Suprapubic skin (tissue), 4 donors: ENCODE data around the gene DNAH17. TPM values are rescaled to one million over a fixed set of nuclear protein-coding genes. Genes with fewer than 3 reads are reported as not detected.

Experiments
- DNase-seq, 2 donors: peaks; one replicate each; pipeline ENCODE4 v3.0.0-alpha.2; 2019; ENCODE audit warnings: low spot score in 2 of 2
- H3K27ac ChIP-seq: fragments of 200-600 bp; sonication (generic); one replicate; pipeline ENCODE4 v1.5.1; 2019
- H3K27me3 ChIP-seq: fragments of 200-600 bp; sonication (generic); one replicate; pipeline ENCODE4 v1.5.1; 2019
- H3K36me3 ChIP-seq: fragments of 200-600 bp; sonication (generic); one replicate; pipeline ENCODE4 v1.5.1; 2019
- H3K4me1 ChIP-seq: fragments of 200-600 bp; sonication (generic); one replicate; pipeline ENCODE4 v1.5.1; 2019
- H3K4me3 ChIP-seq: fragments of 200-600 bp; sonication (generic); one replicate; pipeline ENCODE4 v1.5.1; 2019; ENCODE audit warnings: mild to moderate bottlenecking
- H3K9me3 ChIP-seq: fragments of 200-600 bp; sonication (generic); one replicate; pipeline ENCODE4 v1.5.1; 2019
- CTCF ChIP-seq, 2 donors: fragments of 200-600 bp in 1 of 2; fragments of 450-650 bp in 1 of 2; sonication (generic) in 1 of 2; IDR thresholded peaks; one replicate each; pipeline ENCODE4 v1.5.1; 2016 to 2019; ENCODE audit warnings: antibody characterized with exemption in 2 of 2, mild to moderate bottlenecking in 1 of 2, moderate library complexity in 1 of 2
- EP300 ChIP-seq: sonication (generic); formaldehyde crosslinking; IDR thresholded peaks from one replicate; pipeline ENCODE4 v1.6.1; 2017; ENCODE audit warnings: antibody characterized with exemption
- POLR2A ChIP-seq, 2 donors: fragments of 450-650 bp; IDR thresholded peaks; one replicate each; pipeline ENCODE4 v1.6.1; 2017; ENCODE audit warnings: antibody characterized with exemption in 2 of 2, mild to moderate bottlenecking in 2 of 2, moderate library complexity in 2 of 2
- POLR2AphosphoS5 ChIP-seq, 3 donors: sonication (generic); formaldehyde crosslinking; IDR thresholded peaks; one replicate each; pipeline ENCODE4 v1.6.1; 2017; ENCODE audit warnings: antibody characterized with exemption in 3 of 3
- WGBS: methylation state at CpG from one replicate; pipeline ENCODE4 v1.1.5; 2018; 5-methylcytosine and 5-hydroxymethylcytosine counted together
- total RNA-seq, 4 donors: library from RNA; depleted of rRNA; stranded (reverse); fragments of >200 nt; gene quantifications; one replicate each; pipeline ENCODE4 v1.1.0, GENCODE V29; 2016

Gene DNAH17
- total RNA-seq, 4 donors from 2014 or later = 3.7 to 6.7 (median 5.2) TPM

GRCh38 chr17:78423961-78424675 is 153.1 kb downstream of the DNAH17 start:
- Histone ChIP-seq H3K27ac (no peak overlapping the region), H3K4me3 (no peak overlapping the region), H3K36me3 (peaks cover 67% of the 10 kb centered on the region), H3K27me3 (no peaks in the 10 kb centered on the region), H3K4me1 (peaks cover 24% of the 10 kb centered on the region), H3K9me3 (no peaks in the 10 kb centered on the region)
- DNase-seq = no peak
- TF ChIP-seq POLR2A (IDR thresholded peaks at IDR 0.05) = no peak
- no peak for TF ChIP-seq CTCF (IDR thresholded peaks at IDR 0.05)
- no peak for TF ChIP-seq POLR2AphosphoS5 (IDR thresholded peaks at IDR 0.05)
- TF ChIP-seq EP300 = no peak
- 64% methylated on average over 17 of the region's 18 CpGs for WGBS

- 90% methylated on average over 18 of the region's 20 CpGs for WGBS
- H3K36me3 ChIP-seq = peaks cover 62% of the 10 kb centered on the region
- no peaks in the 10 kb centered on the region for H3K9me3 ChIP-seq
- peak overlapping the region; percentile 38 for H3K27ac ChIP-seq
- DNase-seq = no peak
- TF ChIP-seq EP300 (no peak), POLR2A (IDR thresholded peaks at IDR 0.05) (no peak), POLR2AphosphoS5 (IDR thresholded peaks at IDR 0.05) (no peak), CTCF (IDR thresholded peaks at IDR 0.05) (no peak)
- no peaks in the 10 kb centered on the region for H3K27me3 ChIP-seq
- H3K4me1 ChIP-seq = peaks cover 24% of the 10 kb centered on the region
- H3K4me3 ChIP-seq = no peak overlapping the region
Observed at GRCh38 chr17:78422872-78423588, 154.2 kb downstream of the DNAH17 start.

GRCh38 chr17:78422267-78422605 is 155.0 kb downstream of the DNAH17 start:
- peaks cover 29% of the 10 kb centered on the region for H3K4me1 ChIP-seq
- no peak overlapping the region for H3K27ac ChIP-seq
- WGBS = 71% methylated on average over 8 of the region's 8 CpGs
- H3K27me3 ChIP-seq = no peaks in the 10 kb centered on the region
- TF ChIP-seq POLR2AphosphoS5 (IDR thresholded peaks at IDR 0.05) (no peak), EP300 (no peak), POLR2A (IDR thresholded peaks at IDR 0.05) (no peak), CTCF (IDR thresholded peaks at IDR 0.05) (no peak)
- DNase-seq = no peak
- no peaks in the 10 kb centered on the region for H3K9me3 ChIP-seq
- no peak overlapping the region for H3K4me3 ChIP-seq
- H3K36me3 ChIP-seq = peaks cover 58% of the 10 kb centered on the region

- TF ChIP-seq CTCF (IDR thresholded peaks at IDR 0.05) (peak; percentile 98 to 99), POLR2AphosphoS5 (IDR thresholded peaks at IDR 0.05) (no peak)
- H3K27ac ChIP-seq = no peak overlapping the region
- peaks cover 53% of the 10 kb centered on the region for H3K36me3 ChIP-seq
- no peak overlapping the region for H3K4me3 ChIP-seq
- H3K4me1 ChIP-seq = peaks cover 34% of the 10 kb centered on the region
- DNase-seq = no peak
- WGBS = 72% methylated on average over 24 of the region's 24 CpGs
- H3K9me3 ChIP-seq = no peaks in the 10 kb centered on the region
- no peaks in the 10 kb centered on the region for H3K27me3 ChIP-seq
Observed at GRCh38 chr17:78421534-78422266, 155.5 kb downstream of the DNAH17 start.

GRCh38 chr17:78421084-78421533 is 156.1 kb downstream of the DNAH17 start:
- Histone ChIP-seq H3K27ac (no peak overlapping the region), H3K4me1 (peaks cover 40% of the 10 kb centered on the region), H3K4me3 (no peak overlapping the region), H3K36me3 (peaks cover 49% of the 10 kb centered on the region), H3K27me3 (no peaks in the 10 kb centered on the region), H3K9me3 (no peaks in the 10 kb centered on the region)
- TF ChIP-seq EP300 (no peak), POLR2AphosphoS5 (IDR thresholded peaks at IDR 0.05) (no peak), CTCF (IDR thresholded peaks at IDR 0.05) (no peak), POLR2A (IDR thresholded peaks at IDR 0.05) (no peak)
- DNase-seq = no peak
- 82% methylated on average over 4 of the region's 6 CpGs for WGBS
